ENCODE measurements around the gene TPCN1.

- TF ChIP-seq CTCF (IDR thresholded peaks at IDR 0.05; ENCODE audit: insufficient read depth, low read depth, low read length) (no peak), EZH2 (IDR thresholded peaks at IDR 0.05; ENCODE audit: insufficient read depth, low read length) (no peak)
Measured at GRCh38 chr12:113271466-113271852, 50.2 kb downstream of the TPCN1 start.
